Stimulated activated CD4-positive, alpha-beta T cell treated with anti-CD3 and anti-CD28 coated beads, Interleukin-15, amount 100 ng/mL, for 24 hours (primary cell): Measurements from ENCODE around the gene HDHD5.
A peak's percentile ranks its signal among the peaks of the same experiment; 100 is the strongest.

ENCODE experiments used
- DNase-seq: peaks from one replicate; pipeline ENCODE4 v3.0.0-alpha.2; 2020

Gene HDHD5

GRCh38 chr22:17105143-17106129, 53.6 kb downstream of the HDHD5 start:
- DNase-seq: no peak

GRCh38 chr22:17104336-17104935, 54.6 kb downstream of the HDHD5 start:
- DNase-seq: no peak

GRCh38 chr22:17103351-17103750, 55.7 kb downstream of the HDHD5 start:
- DNase-seq: no peak

GRCh38 chr22:17102297-17102667, 56.8 kb downstream of the HDHD5 start:
- DNase-seq: no peak

- DNase-seq: no peak
Observed at GRCh38 chr22:17101475-17102296, 57.4 kb downstream of the HDHD5 start.

- DNase-seq: no peak
Observed at GRCh38 chr22:17100621-17101020, 58.5 kb downstream of the HDHD5 start.

- DNase-seq: peak; percentile 31
Observed at GRCh38 chr22:17098379-17098819, 60.7 kb downstream of the HDHD5 start.

- DNase-seq: no peak
Observed at GRCh38 chr22:17097701-17098100, 61.4 kb downstream of the HDHD5 start.

GRCh38 chr22:17097062-17097461, 62.0 kb downstream of the HDHD5 start:
- DNase-seq: no peak

- DNase-seq: no peak
Observed at GRCh38 chr22:17096071-17096470, 63.0 kb downstream of the HDHD5 start.

- no peak for DNase-seq
Observed at GRCh38 chr22:17095538-17095937, 63.5 kb downstream of the HDHD5 start.

- no peak for DNase-seq
Observed at GRCh38 chr22:17093081-17093480, 66.0 kb downstream of the HDHD5 start.

- no peak for DNase-seq
Observed at GRCh38 chr22:17091851-17092250, 67.2 kb downstream of the HDHD5 start.

- no peak for DNase-seq
Observed at GRCh38 chr22:17090550-17090949, 68.5 kb downstream of the HDHD5 start.
